GM21381 (cell line): Measurements from ENCODE around the gene CD99L2.

Experiments
- ATAC-seq: cut with Tn5 transposase; IDR thresholded peaks from one replicate; pipeline ENCODE4 v1.9.1; 2021; ENCODE audit warnings: mild to moderate bottlenecking, moderate library complexity; ENCODE audit not compliant: unreplicated experiment

Gene CD99L2

DNA sequence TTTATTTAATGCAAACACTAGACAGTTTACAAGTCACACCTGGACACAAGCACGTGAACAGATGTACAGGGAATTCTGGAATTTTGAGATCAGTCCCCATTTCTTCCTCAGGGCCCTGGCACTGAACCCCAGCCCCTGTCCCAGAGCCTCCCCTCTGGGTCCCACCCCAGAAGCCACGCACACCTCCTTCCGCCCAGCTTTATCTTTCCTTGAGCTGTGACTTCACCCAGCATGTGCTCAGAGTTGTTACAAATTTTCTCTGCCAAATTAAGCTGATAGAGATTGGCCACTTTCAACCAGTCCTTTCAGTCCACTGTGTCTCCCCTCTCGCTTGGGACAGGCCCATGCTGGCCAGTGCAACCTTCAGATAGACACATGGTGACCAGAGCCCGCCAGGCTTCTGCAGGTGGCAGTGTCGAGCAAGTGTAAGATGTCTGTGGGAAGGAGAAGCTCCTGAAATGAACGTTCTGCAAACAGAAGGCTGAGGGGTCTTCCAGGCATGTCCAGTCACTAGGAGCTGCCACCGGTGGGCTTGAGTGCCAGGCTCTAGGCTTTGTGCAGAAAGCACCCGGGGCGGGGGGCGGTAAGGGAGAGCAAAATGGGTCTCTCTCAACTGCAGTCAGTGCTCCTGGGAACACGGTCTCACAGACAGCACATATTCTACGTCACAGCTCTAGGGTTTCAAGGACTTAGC is 132.0 kb downstream of the CD99L2 start:
- no peak for ATAC-seq

DNA sequence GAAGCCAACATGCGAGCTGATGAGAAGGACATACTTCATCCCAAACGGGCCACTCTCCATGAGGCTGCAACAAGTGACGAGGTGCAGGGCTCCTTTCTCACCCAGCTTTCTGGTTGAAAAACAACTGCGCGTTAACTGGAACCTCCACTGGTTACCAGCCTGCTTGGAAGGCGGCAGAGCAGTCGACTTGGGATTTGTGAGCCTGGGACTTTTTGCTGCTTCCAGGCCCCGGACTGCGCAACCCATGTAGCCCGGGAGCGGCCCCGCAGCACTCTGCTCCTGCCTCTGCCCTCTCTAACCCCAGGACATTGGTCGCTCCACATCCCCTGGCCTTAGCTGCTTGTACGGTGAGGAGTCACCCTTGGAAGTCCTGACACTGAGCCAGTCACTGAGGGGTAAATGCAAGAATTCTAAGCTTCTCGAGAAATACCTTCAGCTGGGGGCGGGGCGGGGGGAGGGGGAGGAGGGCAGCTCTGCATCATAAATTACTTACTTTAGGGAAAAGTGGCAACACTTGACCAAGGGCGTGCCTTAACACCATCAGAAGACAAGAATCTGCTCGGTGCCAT is 132.6 kb downstream of the CD99L2 start:
- ATAC-seq = no peak

DNA sequence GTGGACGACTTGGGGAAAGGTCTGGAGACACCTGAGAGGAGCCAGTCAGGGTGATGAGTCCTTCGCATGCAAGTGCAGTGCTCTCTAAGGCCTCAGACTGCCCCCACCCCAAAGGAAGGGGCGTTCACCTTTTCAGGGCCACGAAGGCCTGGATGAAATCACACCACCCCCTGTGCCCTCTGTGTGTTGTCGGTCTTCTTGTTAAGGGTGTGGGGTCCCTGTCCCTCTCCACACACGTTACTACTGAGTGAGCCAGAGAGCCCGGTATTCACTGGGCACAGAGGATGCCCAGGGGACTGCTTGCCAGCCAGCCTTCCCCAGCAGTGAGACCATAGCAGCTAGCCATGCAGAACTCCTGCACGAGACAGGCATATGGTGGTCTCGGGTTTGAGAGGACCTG is 133.2 kb downstream of the CD99L2 start:
- no peak for ATAC-seq

DNA sequence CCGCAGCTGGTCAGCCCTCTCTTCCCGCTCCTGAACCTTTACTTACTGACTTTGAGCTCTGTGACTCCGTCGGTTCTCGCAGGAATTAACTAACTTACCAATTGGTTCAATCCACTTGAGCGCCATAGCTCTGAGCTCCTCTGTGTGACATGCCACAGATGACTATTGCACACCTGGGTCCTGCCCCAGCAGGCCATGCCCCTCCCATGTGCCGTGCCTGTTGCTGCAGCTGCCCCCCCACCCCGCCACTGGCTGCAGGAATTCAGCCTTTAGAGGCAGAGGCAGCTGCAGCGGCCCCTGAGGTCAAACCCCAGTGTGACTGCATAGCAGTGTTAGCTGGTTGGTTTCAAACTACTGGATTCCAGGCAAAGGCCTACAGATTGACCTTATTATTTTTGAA is 134.7 kb downstream of the CD99L2 start:
- ATAC-seq = no peak

DNA sequence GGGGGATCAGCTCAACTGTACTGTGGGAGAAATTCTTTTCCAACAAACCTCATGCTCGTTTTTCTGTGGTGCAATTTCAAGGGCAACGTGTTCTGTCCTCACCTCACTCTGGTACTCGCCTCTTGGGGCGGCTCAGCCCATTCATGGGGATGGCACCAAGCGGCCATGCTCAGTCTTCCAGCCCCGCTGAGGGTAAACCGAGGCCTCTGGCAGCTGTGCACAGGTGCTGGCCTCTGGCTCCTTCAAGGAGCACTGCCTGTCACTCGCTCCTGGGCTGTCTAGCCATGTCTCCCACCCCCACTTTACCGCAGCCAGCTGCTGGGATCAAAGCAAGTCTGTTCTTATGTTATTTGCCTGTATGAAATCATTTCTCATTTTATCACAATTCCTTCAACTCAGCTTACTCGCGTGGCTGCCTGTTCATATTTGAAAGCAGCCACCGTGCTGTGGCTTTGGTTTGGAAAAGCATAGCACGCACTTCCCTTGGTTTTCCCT is 135.1 kb downstream of the CD99L2 start:
- no peak for ATAC-seq

DNA sequence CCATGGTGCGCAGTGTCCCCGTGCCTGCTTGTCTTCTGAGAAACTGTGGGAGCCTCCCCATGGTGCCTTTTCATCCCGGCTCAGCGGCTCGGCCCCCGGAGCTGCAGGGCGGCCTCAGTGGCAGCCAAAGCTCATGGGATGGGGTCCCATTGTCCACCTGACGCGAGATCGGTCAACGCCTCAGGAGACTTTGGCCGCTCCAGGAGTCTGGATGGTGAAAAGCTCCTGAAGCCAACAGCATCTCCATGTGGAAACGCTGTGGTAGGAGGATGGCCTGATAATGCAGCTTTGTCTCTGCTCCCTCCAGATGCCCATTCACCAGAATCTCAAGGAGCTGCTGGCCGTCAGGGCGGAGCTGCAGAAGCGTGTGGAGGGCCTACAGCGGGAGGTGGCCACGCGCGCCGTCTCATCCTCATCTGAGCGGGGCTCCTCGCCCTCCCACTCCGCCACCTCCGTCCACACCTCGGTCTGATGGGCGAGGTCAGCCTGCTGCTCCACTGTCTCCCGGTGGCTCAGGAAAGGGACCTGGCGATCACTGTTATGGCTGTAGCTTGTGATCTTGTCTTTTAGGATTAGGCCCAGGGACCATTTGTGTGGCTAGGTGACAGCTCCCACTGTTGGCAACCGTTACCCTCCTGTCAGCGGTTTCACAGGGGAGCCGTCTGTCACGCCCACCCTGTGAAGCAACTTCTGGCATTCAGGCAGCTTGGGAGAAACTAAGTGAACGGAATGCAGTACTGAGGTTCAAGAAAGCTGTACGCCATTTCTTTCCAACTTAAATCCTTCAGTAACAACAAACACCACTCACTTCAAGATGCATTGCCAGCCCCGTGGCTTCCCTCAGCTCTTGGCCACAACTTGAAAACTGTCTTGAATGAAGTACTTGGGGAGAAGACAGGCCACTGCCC is 136.0 kb downstream of the CD99L2 start:
- ATAC-seq = no peak

DNA sequence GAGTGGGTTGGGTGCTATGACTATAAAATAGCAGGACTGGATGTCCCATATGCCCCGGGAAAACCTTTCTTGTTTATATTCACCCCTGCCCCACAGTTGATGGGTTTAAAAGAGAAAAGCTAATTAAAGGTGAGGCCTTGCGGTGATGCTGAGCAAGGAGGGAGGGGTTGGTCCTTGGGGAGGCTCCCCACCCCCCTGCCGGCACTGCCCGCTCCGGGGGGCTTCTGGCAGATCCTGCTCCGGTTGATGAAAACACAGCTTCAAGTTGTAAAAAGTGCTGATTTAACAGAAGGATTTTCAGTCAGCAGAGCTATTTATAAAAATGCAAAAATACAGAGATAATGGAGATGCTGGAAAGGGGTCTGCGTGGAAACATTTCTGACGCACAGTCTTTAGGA is 136.7 kb downstream of the CD99L2 start:
- no peak for ATAC-seq

DNA sequence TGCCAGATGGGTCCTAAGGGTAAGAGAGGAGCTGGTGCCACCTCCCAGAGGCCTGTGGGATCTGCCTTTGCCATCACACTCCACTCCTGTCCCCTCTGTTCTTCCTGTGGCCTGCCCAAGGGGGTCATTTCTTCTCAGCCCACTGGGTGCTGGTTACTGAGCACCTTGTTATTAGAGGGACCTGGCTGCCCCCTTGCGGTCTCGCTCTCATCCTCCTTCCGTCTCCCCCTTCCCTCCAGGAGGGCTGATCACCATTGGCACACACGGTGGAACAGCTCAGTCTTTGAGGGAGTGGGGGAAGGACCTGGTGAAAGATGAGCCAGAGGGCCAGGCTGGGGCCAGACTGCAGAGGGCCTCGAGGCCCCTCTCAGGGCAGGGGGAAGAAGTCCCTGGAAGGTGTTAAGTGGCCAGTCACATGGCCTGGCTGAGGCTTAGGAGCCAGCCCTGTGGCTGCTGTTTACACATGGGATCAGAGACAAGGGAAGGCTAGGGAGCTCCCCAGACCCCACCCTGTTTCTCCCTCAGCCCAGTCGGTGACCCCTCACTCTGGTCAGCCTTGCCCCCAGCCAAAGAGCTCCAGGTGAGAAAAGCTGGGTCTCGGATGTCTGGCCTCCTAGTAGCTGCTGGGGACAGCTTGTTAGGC is 137.2 kb downstream of the CD99L2 start:
- ATAC-seq = no peak

DNA sequence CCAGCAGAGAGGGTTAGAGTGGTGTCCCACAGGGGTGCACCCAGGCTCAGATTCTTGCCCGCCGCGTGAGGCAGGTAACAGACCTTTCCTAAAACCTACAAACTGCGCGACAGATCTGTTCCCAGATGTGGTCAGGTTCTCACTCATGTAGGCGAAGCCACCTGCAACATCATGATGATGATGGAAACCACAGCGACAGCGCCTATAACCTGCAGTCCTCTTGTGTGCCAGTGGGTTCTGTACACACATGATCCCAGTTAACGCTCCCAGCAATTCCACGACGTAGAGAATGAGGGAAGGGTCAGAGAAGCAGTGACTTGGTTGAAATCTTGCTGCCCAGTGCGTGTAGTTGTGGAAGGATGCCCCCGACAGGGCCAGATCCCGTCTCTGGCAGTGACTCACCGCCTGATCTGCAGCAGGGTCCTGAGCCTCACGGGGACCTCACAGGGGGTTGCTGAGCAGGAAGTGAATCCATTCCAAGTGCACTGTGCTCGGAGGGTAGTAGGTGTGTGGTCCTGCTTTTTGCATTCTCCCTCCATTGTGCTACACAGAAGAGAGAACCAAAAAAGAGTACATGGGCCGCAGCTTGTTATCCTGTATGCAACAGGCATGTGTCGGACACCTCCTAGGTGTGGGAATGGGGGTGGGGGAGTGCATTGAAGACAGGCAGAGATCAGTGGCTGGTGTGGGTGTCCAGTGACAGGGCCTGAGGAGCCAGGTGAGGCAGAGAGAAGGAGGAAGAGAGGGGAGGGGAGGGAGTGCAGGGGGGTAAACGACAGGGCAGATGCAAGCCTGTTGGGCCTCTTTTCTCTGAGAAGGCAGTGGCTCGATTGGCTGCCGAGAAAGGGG is 138.7 kb downstream of the CD99L2 start:
- no peak for ATAC-seq

DNA sequence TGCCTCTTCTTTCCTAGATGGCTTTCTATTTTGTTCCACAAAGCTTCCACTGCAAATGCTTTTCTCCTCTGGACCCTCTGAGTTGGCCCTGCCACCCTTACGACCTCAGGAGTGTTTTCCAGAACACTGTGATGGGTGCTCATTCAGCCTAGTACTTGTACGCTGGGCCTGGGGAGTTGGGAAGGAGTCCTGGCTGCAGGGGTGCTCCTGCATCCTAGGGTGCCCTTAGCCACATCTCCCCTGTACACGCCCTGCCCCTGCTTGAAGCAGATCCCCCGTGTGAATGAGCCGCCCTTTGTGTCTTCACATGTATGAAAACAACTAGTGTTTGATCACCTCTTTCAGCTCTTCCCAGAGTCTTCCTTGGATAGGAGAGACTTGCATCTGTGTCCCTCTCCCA is 141.1 kb downstream of the CD99L2 start:
- no peak for ATAC-seq

DNA sequence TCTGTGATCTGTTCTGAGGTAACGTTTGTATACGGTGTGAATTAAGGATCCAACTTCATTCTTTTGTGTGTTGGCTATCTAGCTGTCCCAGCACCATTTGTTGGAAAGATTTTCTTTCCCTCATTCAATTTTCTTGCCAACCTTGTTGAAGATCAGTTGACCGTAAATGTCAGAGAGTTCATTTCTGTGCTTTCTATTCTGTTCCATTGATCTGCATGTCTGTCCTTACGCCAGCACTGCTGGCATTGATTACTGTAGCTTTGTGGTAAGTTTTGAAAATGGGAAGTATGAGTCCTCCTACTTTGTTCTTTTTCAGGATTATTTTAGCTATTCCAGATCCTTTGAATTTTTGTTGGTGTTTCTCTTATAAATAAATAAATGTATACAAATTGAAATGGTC is 144.5 kb downstream of the CD99L2 start:
- no peak for ATAC-seq

DNA sequence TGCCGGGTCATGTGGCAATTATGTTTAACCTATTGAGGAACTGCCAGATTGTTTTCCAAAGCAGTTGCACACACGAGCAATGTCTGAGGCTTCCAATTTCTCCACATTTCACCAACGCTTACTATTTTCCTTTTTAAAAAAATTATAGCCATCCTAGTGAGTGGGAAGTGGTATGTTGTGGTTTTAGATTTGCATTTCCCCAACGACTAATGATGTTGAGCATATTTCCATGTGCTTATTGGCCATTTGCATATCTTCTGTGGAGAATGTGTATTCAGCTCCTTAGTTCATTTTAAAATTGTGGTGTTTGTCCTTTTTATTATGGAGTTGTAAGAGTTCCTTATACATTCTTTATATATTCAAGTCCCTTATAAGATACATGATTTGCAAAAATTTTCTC is 145.1 kb downstream of the CD99L2 start:
- no peak for ATAC-seq

DNA sequence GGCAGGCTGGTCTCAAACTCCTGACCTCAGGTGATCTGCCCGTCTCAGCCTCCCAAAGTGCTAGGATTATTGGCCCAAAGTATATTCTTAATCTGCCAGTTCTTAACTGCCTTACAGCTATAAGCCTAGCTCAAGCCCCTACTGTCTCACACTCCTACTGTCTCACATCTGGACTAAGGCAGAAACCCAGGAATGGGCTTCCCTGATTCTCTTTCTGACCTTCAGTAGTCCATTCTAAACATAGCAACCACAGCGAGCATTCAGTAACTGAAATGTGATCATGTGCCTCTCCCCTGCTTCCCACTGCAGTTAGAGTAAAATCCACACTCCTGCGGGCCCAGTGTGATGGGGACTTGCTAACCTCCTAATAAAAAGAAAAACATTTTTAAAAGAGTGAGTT is 146.3 kb downstream of the CD99L2 start:
- no peak for ATAC-seq

DNA sequence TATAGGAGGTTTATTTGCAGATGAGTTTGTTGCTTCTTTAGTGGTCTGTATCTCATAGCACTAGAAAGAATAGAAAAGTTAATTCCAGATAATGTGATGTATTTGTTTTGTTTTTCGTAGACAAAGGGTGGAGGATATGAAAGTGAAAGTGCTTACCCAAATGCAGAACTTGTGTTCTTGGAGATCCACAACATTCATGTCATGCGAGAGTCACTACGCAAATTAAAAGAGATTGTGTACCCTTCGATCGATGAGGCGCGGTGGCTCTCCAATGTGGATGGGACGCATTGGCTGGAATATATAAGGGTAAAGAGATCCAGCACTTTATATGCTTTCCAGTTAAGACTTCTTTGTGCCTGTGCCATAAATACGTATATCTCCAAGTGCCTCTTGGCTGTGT is 162.0 kb downstream of the CD99L2 start:
- no peak for ATAC-seq

DNA sequence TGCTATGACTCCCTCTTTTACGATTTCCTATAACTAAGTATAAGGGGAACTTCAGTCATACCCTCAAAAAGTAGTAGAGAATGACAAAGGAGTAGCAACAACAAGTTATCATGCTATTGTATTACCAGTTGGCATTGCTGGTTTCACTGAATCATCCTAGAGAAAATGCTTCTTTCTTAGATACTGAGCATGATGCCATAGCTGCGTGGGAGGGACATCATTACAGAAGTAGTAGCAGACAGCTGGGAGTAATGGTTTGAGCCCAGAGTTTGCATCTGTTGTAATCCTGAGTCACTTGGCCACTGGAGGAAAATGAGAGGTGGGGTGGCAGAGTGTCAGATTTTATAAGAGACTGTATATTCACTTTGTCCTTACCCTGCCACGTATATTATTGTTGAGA is 166.7 kb downstream of the CD99L2 start:
- ATAC-seq = no peak

DNA sequence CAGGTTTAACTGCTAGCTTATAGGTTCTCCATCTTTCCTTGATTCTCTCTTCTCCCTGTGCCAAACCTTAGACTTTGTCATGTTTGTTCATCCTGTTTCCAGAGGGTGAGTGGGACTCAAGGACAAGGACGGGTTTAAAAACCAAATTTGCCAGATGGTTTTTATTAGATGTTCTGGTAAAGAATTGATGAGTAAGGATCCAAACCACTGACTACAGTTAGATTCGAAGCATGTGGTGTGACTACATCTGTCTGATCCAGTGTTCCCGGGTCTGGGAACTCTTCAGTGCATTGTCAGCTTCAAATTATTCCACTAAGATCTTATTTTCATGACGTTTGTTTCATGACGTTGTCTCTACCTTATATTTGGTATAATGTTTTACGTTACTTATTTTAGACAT is 167.7 kb downstream of the CD99L2 start:
- ATAC-seq = no peak

DNA sequence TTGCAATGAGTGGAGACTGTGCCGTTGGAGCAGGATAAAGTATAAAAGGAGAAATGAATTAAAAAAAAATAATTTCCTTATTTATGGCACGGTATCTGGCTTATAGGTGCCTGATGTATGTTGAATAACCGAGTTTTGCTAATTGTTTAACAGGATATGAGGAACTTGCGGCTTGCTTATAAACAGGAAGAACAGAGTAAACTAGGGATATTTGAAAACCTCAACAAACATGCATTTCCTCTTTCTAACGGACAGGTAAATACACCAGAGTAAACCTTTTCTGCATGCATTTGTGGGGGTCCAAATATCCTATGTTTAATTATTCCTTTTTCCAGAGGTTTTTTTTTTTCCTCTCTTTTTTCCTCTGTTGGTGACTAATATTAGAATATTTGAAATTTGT is 168.5 kb downstream of the CD99L2 start:
- no peak for ATAC-seq

DNA sequence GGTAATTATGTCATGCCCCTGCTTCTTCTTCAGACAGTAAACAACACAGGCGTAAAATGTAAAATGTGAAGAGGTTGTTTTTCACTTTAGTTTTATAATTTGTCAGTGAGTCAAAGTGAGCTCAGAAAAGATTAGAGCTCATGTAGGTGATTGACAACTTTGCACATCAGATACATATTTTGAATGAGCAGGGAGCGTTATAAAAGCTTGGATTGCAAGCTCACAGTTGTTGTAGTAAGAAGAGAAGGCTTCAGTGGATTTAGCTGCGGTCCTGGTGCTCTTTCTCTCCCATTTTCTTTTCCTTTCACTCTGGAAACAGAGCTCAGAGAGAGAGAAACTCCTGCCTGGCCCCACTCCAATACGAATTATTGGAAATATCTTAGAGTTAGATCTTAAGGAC is 178.8 kb downstream of the CD99L2 start:
- ATAC-seq = no peak
